Spleen (tissue), 11 donors: Measurements from ENCODE around the gene CACNA2D2. TPM values are rescaled to one million over a fixed set of nuclear protein-coding genes. Genes with fewer than 3 reads are reported as not detected.

Experiments used
- DNase-seq: peaks from one replicate; pipeline ENCODE4 v3.0.0-alpha.2; 2020
- H3K27ac ChIP-seq, 8 donors: fragments of 200-600 bp; sonication (generic) in 7 of 8; 1 replicate in 4 of 8; 2 replicates in 4 of 8; pipeline versions ENCODE4 v1.5.0 to v1.8.0; 2016 to 2021; ENCODE audit warnings: inconsistent platforms in 4 of 8, mild to moderate bottlenecking in 4 of 8, moderate library complexity in 1 of 8
- H3K27me3 ChIP-seq, 7 donors: fragments of 200-600 bp; sonication (generic) in 6 of 7; replicated peaks in 1 of 7; 1 replicate in 4 of 7; 2 replicates in 3 of 7; pipeline versions ENCODE4 v1.5.0 to v1.8.0; 2016 to 2021; ENCODE audit warnings: inconsistent platforms in 3 of 7, mild to moderate bottlenecking in 1 of 7
- H3K36me3 ChIP-seq, 6 donors: fragments of 200-600 bp; sonication (generic) in 5 of 6; 1 replicate in 4 of 6; 2 replicates in 2 of 6; pipeline versions ENCODE4 v1.5.0 to v1.8.0; 2016 to 2021; ENCODE audit warnings: inconsistent platforms in 2 of 6
- H3K4me1 ChIP-seq, 6 donors: fragments of 200-600 bp; sonication (generic) in 5 of 6; 1 replicate in 3 of 6; 2 replicates in 3 of 6; pipeline versions ENCODE4 v1.5.0 to v1.8.0; 2016 to 2021; ENCODE audit warnings: inconsistent platforms in 3 of 6
- H3K4me3 ChIP-seq, 8 donors: fragments of 200-600 bp; sonication (generic) in 7 of 8; 1 replicate in 4 of 8; 2 replicates in 4 of 8; pipeline versions ENCODE4 v1.5.0 to v1.8.0; 2016 to 2021; ENCODE audit warnings: inconsistent platforms in 4 of 8, mild to moderate bottlenecking in 4 of 8, moderate library complexity in 2 of 8
- H3K9me3 ChIP-seq, 8 donors: fragments of 200-600 bp; sonication (generic) in 7 of 8; 1 replicate in 4 of 8; 2 replicates in 4 of 8; pipeline versions ENCODE4 v1.5.0 to v1.8.0; 2016 to 2021; ENCODE audit warnings: inconsistent platforms in 4 of 8
- CTCF ChIP-seq, 11 experiments: fragments of 200-600 bp in 7 of 11; fragments of 450-650 bp in 4 of 11; sonication (generic) in 4 of 11; IDR thresholded peaks in 8 of 11; conservative IDR thresholded peaks in 3 of 11; 1 replicate in 7 of 11; 2 replicates in 4 of 11; pipeline versions ENCODE4 v1.4.0 to v1.8.0; 2016 to 2021; ENCODE audit warnings: antibody characterized with exemption in 11 of 11, inconsistent platforms in 4 of 11, mild to moderate bottlenecking in 1 of 11
- POLR2A ChIP-seq, 3 donors: fragments of 450-650 bp; IDR thresholded peaks; one replicate each; pipeline ENCODE4 v1.5.1; 2017; ENCODE audit warnings: antibody characterized with exemption in 3 of 3, mild to moderate bottlenecking in 1 of 3
- POLR2AphosphoS5 ChIP-seq, 3 donors: sonication (generic); formaldehyde crosslinking; IDR thresholded peaks; one replicate each; pipeline ENCODE4 v1.5.1; 2017; ENCODE audit warnings: antibody characterized with exemption in 3 of 3
- WGBS, 5 donors: extraction: QIAGEN DNeasy Blood & Tissue Kit in 3 of 5; methylation state at CpG; one replicate each; pipeline versions ENCODE4 v1.1.5 to v1.1.7; 2013 to 2018; 5-methylcytosine and 5-hydroxymethylcytosine counted together
- intact Hi-C: fragments of 100-400 bp; cut with DNase I; formaldehyde crosslinking; loops from one replicate; pipeline ENCODE4 v1.15.0; 2023; ENCODE audit warnings: low total_unique reads
- polyA plus RNA-seq, 3 donors: library from polyadenylated mRNA; stranded (reverse); fragments of 200-250 nt; gene quantifications; one replicate each; pipeline ENCODE4 v1.2.1, GENCODE V29; 2013
- total RNA-seq, 7 donors: library from RNA; depleted of rRNA in 3 of 7; stranded (reverse); fragments of >200 nt in 3 of 7; fragmentation: NEBNext Ultra II Directional in 4 of 7; extraction: Animal tissue kit (Norgen Biotek cat#: 25700) in 4 of 7; gene quantifications; one replicate each; pipeline versions ENCODE4 v1.1.0 to v1.2.1, GENCODE V29; 2016 to 2021
- donor health status: healthy with polysubstance abuse.
- donor health status: DM: no; HTN: no; CAD: no; lungs with moderate emphysema.
- donor health status: DM: no; HTN: no; CAD: no.
- donor health status: Bipolar disorder and iron deficiency.
- donor health status: healthy.
- donor health status: DM: no; HTN: no; CAD: no.
- donor health status: DM: yes; HTN: yes; CAD: no.

CACNA2D2 gene
- total and polyA plus RNA-seq, 10 donors: 0.24 to 3.2 (median 1.2) TPM

GRCh38 chr3:50422153-50422552, 81.3 kb downstream of the CACNA2D2 start:
- TF ChIP-seq POLR2A (IDR thresholded peaks at IDR 0.05) (no peak), CTCF (IDR thresholded peaks at IDR 0.05 in 8 of 11, conservative IDR thresholded peaks at IDR 0.05 in 3 of 11) (no peak), POLR2AphosphoS5 (IDR thresholded peaks at IDR 0.05) (no peak)
- intact Hi-C loops: no loop called here
- Histone ChIP-seq H3K36me3 (no peaks in the 10 kb centered on the region), H3K27me3 (no peaks in the 10 kb centered on the region), H3K27ac (no peak overlapping the region), H3K4me3 (no peak overlapping the region), H3K9me3 (no peaks in the 10 kb centered on the region), H3K4me1 (peaks cover 0 to under 1% (median 0%) of the 10 kb centered on the region in 6 donors)
- no peak for DNase-seq
- WGBS, 5 donors: 78 to 89% (median 88%) methylated on average over 1 of the region's 1 CpG

GRCh38 chr3:50419595-50420370, 83.7 kb downstream of the CACNA2D2 start:
- no peaks in the 10 kb centered on the region for H3K9me3 ChIP-seq
- DNase-seq: no peak
- H3K4me3 ChIP-seq: no peak overlapping the region
- TF ChIP-seq CTCF (IDR thresholded peaks at IDR 0.05 in 8 of 11, conservative IDR thresholded peaks at IDR 0.05 in 3 of 11): no peak
- no peak for TF ChIP-seq POLR2A (IDR thresholded peaks at IDR 0.05)
- TF ChIP-seq POLR2AphosphoS5 (IDR thresholded peaks at IDR 0.05): no peak
- H3K27ac ChIP-seq: no peak overlapping the region
- WGBS, 5 donors: 86 to 94% (median 88%) methylated on average over 12 to 18 of the region's 18 CpGs
- peaks cover 0 to 12% (median 0%) of the 10 kb centered on the region in 6 donors for H3K4me1 ChIP-seq
- intact Hi-C loops: no loop called here
- H3K36me3 ChIP-seq: no peaks in the 10 kb centered on the region
- H3K27me3 ChIP-seq: no peaks in the 10 kb centered on the region

- Histone ChIP-seq H3K27ac (no peak overlapping the region), H3K4me3 (no peak overlapping the region), H3K36me3 (no peaks in the 10 kb centered on the region), H3K27me3 (no peaks in the 10 kb centered on the region), H3K9me3 (no peaks in the 10 kb centered on the region), H3K4me1 (peaks cover 0 to 12% (median 0%) of the 10 kb centered on the region in 6 donors)
- TF ChIP-seq CTCF (IDR thresholded peaks at IDR 0.05 in 8 of 11, conservative IDR thresholded peaks at IDR 0.05 in 3 of 11): no peak
- no peak for TF ChIP-seq POLR2A (IDR thresholded peaks at IDR 0.05)
- no peak for TF ChIP-seq POLR2AphosphoS5 (IDR thresholded peaks at IDR 0.05)
- 73 to 83% (median 76%) methylated on average over 4 of the region's 4 CpGs for WGBS, 5 donors
- intact Hi-C loops: no loop called here
- DNase-seq: no peak
Measured at GRCh38 chr3:50418850-50419249, 84.6 kb downstream of the CACNA2D2 start.

GRCh38 chr3:50417637-50418033, 85.8 kb downstream of the CACNA2D2 start:
- Histone ChIP-seq H3K9me3 (no peaks in the 10 kb centered on the region), H3K36me3 (no peaks in the 10 kb centered on the region), H3K4me1 (peaks cover 0 to 12% (median 0%) of the 10 kb centered on the region in 6 donors), H3K27ac (no peak overlapping the region), H3K27me3 (no peaks in the 10 kb centered on the region), H3K4me3 (no peak overlapping the region)
- 69 to 79% (median 74%) methylated on average over 4 of the region's 4 CpGs for WGBS, 5 donors
- DNase-seq: no peak
- TF ChIP-seq CTCF (IDR thresholded peaks at IDR 0.05 in 8 of 11, conservative IDR thresholded peaks at IDR 0.05 in 3 of 11) (no peak), POLR2AphosphoS5 (IDR thresholded peaks at IDR 0.05) (no peak), POLR2A (IDR thresholded peaks at IDR 0.05) (no peak)
- intact Hi-C loops: no loop called here
